Trophoblast cell (in vitro differentiated cells and primary cell): ENCODE data around the gene DMXL1.

Experiments
- DNase-seq, 2 donors: peaks; one replicate each; pipeline ENCODE4 v3.0.0-alpha.2; 2016
- H2AFZ ChIP-seq: 2 replicates; pipeline ENCODE4 v1.6.1; 2013; ENCODE audit warnings: low read length, moderate library complexity, mild to moderate bottlenecking; ENCODE audit not compliant: insufficient read depth, poor library complexity
- H2AK5ac ChIP-seq: 2 replicates; pipeline ENCODE4 v1.6.1; 2013; ENCODE audit warnings: mild to moderate bottlenecking, low read length
- H2BK120ac ChIP-seq: 2 replicates; pipeline ENCODE4 v1.6.1; 2013; ENCODE audit warnings: low read length, mild to moderate bottlenecking, moderate library complexity; ENCODE audit not compliant: insufficient read depth, poor library complexity
- H2BK12ac ChIP-seq: 2 replicates; pipeline ENCODE4 v1.6.1; 2013; ENCODE audit warnings: mild to moderate bottlenecking, low read length, moderate library complexity
- H2BK5ac ChIP-seq: 2 replicates; pipeline ENCODE4 v1.6.1; 2013; ENCODE audit warnings: low read length, low read depth, moderate library complexity, mild to moderate bottlenecking; ENCODE audit not compliant: poor library complexity
- H3K14ac ChIP-seq: 2 replicates; pipeline ENCODE4 v1.6.1; 2013; ENCODE audit warnings: mild to moderate bottlenecking, low read length
- H3K18ac ChIP-seq: 2 replicates; pipeline ENCODE4 v1.6.1; 2013; ENCODE audit warnings: mild to moderate bottlenecking, low read length
- H3K23ac ChIP-seq: 2 replicates; pipeline ENCODE4 v1.6.1; 2013; ENCODE audit warnings: low read length
- H3K27ac ChIP-seq: 2 replicates; pipeline ENCODE4 v1.5.1; 2013; ENCODE audit warnings: low read depth, mild to moderate bottlenecking, inconsistent platforms, low read length, moderate library complexity
- H3K27me3 ChIP-seq: 2 replicates; pipeline ENCODE4 v1.6.1; 2013; ENCODE audit warnings: inconsistent platforms, mild to moderate bottlenecking, low read length, moderate library complexity; ENCODE audit not compliant: insufficient read depth
- H3K36me3 ChIP-seq, 2 experiments: 1 replicate in 1 of 2; 2 replicates in 1 of 2; pipeline ENCODE4 v1.6.1; 2013; ENCODE audit warnings: low read length in 2 of 2, mild to moderate bottlenecking in 2 of 2, moderate library complexity in 1 of 2; ENCODE audit not compliant: insufficient read depth in 2 of 2, control insufficient read depth in 1 of 2
- H3K4ac ChIP-seq: 2 replicates; pipeline ENCODE4 v1.6.1; 2013; ENCODE audit warnings: low read depth, mild to moderate bottlenecking, low read length, moderate library complexity
- H3K4me1 ChIP-seq, 2 experiments: 1 replicate in 1 of 2; 2 replicates in 1 of 2; pipeline ENCODE4 v1.6.1; 2013; ENCODE audit warnings: low read length in 2 of 2, mild to moderate bottlenecking in 2 of 2, moderate library complexity in 1 of 2; ENCODE audit not compliant: insufficient read depth in 2 of 2, control insufficient read depth in 1 of 2
- H3K4me2 ChIP-seq: 2 replicates; pipeline ENCODE4 v1.6.1; 2013; ENCODE audit warnings: inconsistent platforms, mild to moderate bottlenecking, low read length, moderate library complexity
- H3K4me3 ChIP-seq: 2 replicates; pipeline ENCODE4 v1.5.1; 2013; ENCODE audit warnings: mild to moderate bottlenecking, low read depth, low read length, inconsistent platforms
- H3K79me1 ChIP-seq: one replicate; pipeline ENCODE4 v1.6.1; 2013; ENCODE audit warnings: low read length
- H3K79me2 ChIP-seq: 2 replicates; pipeline ENCODE4 v1.6.1; 2013; ENCODE audit warnings: low read length, mild to moderate bottlenecking; ENCODE audit not compliant: control insufficient read depth, insufficient read depth, poor library complexity
- H3K9ac ChIP-seq: 2 replicates; pipeline ENCODE4 v1.6.1; 2013; ENCODE audit warnings: mild to moderate bottlenecking, low read length
- H3K9me3 ChIP-seq: 2 replicates; pipeline ENCODE4 v1.6.1; 2013; ENCODE audit warnings: low read depth, mild to moderate bottlenecking, control low read depth, inconsistent platforms, low read length; ENCODE audit not compliant: insufficient read depth
- H4K12ac ChIP-seq: 2 replicates; pipeline ENCODE4 v1.6.1; 2013; ENCODE audit warnings: low read depth, mild to moderate bottlenecking, low read length, moderate library complexity
- H4K8ac ChIP-seq: 2 replicates; pipeline ENCODE4 v1.6.1; 2013; ENCODE audit warnings: low read depth, mild to moderate bottlenecking, low read length, moderate library complexity
- H4K91ac ChIP-seq: one replicate; pipeline ENCODE4 v1.6.1; 2013; ENCODE audit warnings: low read depth, mild to moderate bottlenecking, low read length, moderate library complexity
- WGBS: extraction: QIAGEN DNeasy Blood & Tissue Kit; methylation state at CpG from one replicate; pipeline ENCODE4 v1.1.7; 2013; ENCODE audit warnings: missing lambda C conversion rate; ENCODE audit not compliant: insufficient read length, insufficient coverage; ENCODE audit errors: extremely low coverage; 5-methylcytosine and 5-hydroxymethylcytosine counted together

The DMXL1 gene

DNA sequence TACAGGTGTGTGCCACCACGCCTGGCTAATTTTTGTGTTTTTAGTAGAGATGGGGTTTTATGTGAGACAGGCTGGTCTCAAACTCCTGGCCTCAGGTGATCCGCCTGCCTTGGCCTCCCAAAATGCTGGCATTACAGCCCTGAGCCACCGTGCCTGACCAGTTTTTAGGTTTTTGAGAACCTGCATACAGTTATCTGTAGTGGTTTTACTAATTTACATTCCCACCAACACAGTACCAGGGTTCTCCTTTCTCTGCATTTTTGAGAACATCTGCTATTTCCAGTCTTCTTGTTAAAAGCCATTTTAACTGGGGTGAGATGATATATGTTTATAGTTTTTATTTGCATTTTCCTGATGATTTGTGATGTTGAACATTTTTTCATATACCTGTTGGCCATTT, 12.8 kb downstream of the DMXL1 start:
- Histone ChIP-seq H2BK5ac (no peak overlapping the region), H3K4me1 (no peaks in the 10 kb centered on the region), H4K91ac (no peak overlapping the region), H3K4me3 (no peak overlapping the region), H3K4me2 (no peak overlapping the region), H3K9ac (no peak overlapping the region), H2AFZ (no peak overlapping the region), H3K9me3 (no peaks in the 10 kb centered on the region), H4K8ac (no peak overlapping the region), H2BK120ac (no peak overlapping the region), H3K79me1 (no peaks in the 10 kb centered on the region), H3K23ac (no peak overlapping the region), H3K36me3 (no peaks in the 10 kb centered on the region), H3K27ac (no peak overlapping the region), H3K18ac (no peak overlapping the region), H2BK12ac (no peak overlapping the region), H2AK5ac (no peak overlapping the region), H3K4ac (no peak overlapping the region), H4K12ac (no peak overlapping the region), H3K14ac (no peak overlapping the region), H3K79me2 (no peaks in the 10 kb centered on the region), H3K27me3 (no peaks in the 10 kb centered on the region)
- WGBS, result no CpG with 5 or more reads among the region's 3 CpGs
- DNase-seq, result no peak

DNA sequence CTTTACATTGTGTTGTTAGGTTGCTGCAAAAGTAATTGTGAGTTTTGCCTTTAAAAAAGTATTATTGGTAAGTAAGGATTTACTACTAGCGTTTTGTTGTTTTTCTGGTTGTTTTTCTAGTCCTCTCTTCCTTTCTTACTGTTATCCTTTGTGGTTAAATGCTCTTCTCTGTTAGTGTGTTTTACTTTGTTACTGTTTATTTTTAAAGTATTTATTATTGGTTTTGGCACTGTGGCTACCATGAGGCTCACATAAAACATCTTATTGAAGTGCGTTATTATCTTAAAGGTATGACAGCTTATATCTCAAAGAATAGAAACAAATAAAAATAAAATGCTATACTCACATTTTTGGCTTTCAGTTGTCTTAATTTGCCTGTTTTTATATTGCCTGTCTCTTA, 17.6 kb downstream of the DMXL1 start:
- no peak overlapping the region for H4K12ac ChIP-seq
- H4K91ac ChIP-seq, result no peak overlapping the region
- no peak overlapping the region for H2AK5ac ChIP-seq
- H4K8ac ChIP-seq, result no peak overlapping the region
- H2BK120ac ChIP-seq, result no peak overlapping the region
- DNase-seq, result no peak
- H3K18ac ChIP-seq, result no peak overlapping the region
- no peak overlapping the region for H2AFZ ChIP-seq
- no peak overlapping the region for H3K23ac ChIP-seq
- H3K9me3 ChIP-seq, result no peaks in the 10 kb centered on the region
- no peaks in the 10 kb centered on the region for H3K79me1 ChIP-seq
- no CpG with 5 or more reads among the region's 2 CpGs for WGBS
- H3K4me2 ChIP-seq, result no peak overlapping the region
- no peak overlapping the region for H2BK12ac ChIP-seq
- H3K36me3 ChIP-seq, result no peaks in the 10 kb centered on the region
- no peak overlapping the region for H3K4ac ChIP-seq
- no peak overlapping the region for H3K4me3 ChIP-seq
- H3K14ac ChIP-seq, result no peak overlapping the region
- H3K9ac ChIP-seq, result no peak overlapping the region
- H3K27me3 ChIP-seq, result no peaks in the 10 kb centered on the region
- H3K27ac ChIP-seq, result no peak overlapping the region
- H3K4me1 ChIP-seq, result no peaks in the 10 kb centered on the region
- H3K79me2 ChIP-seq, result no peaks in the 10 kb centered on the region
- H2BK5ac ChIP-seq, result no peak overlapping the region

DNA sequence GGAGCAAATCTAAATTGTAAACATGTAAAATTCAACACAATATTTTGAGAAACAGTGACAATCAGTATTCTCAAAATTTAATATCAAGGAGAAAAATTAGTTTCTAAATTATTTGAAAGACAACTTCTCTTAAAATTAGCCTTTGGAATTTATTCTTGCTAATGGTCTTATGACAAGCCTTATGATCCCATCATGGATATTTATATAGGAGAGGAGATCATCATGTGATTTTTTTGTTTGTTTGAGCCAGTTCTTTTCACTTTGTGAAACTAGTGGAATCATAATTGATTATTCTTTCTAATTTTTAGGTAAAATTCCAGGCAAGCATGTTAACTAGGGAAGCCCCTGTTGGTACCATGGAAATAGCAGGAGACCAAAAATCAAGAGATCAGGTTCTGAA, 24.7 kb downstream of the DMXL1 start:
- Histone ChIP-seq H3K4me3 (no peak overlapping the region), H3K36me3 (no peaks in the 10 kb centered on the region), H3K27me3 (no peaks in the 10 kb centered on the region), H3K9ac (no peak overlapping the region), H4K91ac (no peak overlapping the region), H3K4me2 (no peak overlapping the region), H2AFZ (no peak overlapping the region), H3K18ac (no peak overlapping the region), H2BK120ac (no peak overlapping the region), H2BK5ac (no peak overlapping the region), H3K23ac (no peak overlapping the region), H3K27ac (no peak overlapping the region), H3K4ac (no peak overlapping the region), H2BK12ac (no peak overlapping the region), H2AK5ac (no peak overlapping the region), H4K8ac (no peak overlapping the region), H3K9me3 (no peaks in the 10 kb centered on the region), H3K4me1 (no peaks in the 10 kb centered on the region), H3K79me1 (no peaks in the 10 kb centered on the region), H3K79me2 (no peaks in the 10 kb centered on the region), H3K14ac (no peak overlapping the region), H4K12ac (no peak overlapping the region)
- no peak for DNase-seq

DNA sequence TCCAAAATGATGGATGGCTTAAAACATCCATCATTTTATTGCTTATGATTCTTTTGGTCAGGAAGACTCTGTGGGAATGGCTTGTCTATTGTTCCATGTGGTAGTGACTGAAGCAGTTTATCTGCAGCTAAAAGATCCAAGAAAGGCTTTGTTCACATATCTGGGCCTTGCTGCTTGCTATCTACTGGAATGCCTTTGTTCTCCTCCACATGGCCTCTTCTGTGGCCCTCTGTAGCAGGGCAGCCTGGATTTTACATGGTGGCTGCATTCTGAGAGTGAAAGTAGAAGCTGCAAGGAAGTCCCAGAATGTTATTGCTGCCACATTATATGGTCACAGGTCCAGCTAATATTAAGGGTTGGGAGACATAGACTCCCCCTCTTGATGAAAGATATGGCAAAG, 35.1 kb downstream of the DMXL1 start:
- H3K27ac ChIP-seq, result no peak overlapping the region
- no peak overlapping the region for H3K4me3 ChIP-seq
- no peaks in the 10 kb centered on the region for H3K79me2 ChIP-seq
- H4K8ac ChIP-seq, result no peak overlapping the region
- no peaks in the 10 kb centered on the region for H3K27me3 ChIP-seq
- no peak overlapping the region for H2BK120ac ChIP-seq
- H3K36me3 ChIP-seq, result peaks cover 0 to 5% of the 10 kb centered on the region in 2 experiments
- DNase-seq, result no peak
- H4K12ac ChIP-seq, result no peak overlapping the region
- no peaks in the 10 kb centered on the region for H3K4me1 ChIP-seq
- no peak overlapping the region for H3K14ac ChIP-seq
- no peak overlapping the region for H2AFZ ChIP-seq
- no peak overlapping the region for H3K9ac ChIP-seq
- H3K4me2 ChIP-seq, result no peak overlapping the region
- H3K4ac ChIP-seq, result no peak overlapping the region
- H3K23ac ChIP-seq, result no peak overlapping the region
- no peak overlapping the region for H3K18ac ChIP-seq
- no peak overlapping the region for H2AK5ac ChIP-seq
- H4K91ac ChIP-seq, result no peak overlapping the region
- no peak overlapping the region for H2BK5ac ChIP-seq
- H3K9me3 ChIP-seq, result no peaks in the 10 kb centered on the region
- H2BK12ac ChIP-seq, result no peak overlapping the region
- H3K79me1 ChIP-seq, result no peaks in the 10 kb centered on the region

DNA sequence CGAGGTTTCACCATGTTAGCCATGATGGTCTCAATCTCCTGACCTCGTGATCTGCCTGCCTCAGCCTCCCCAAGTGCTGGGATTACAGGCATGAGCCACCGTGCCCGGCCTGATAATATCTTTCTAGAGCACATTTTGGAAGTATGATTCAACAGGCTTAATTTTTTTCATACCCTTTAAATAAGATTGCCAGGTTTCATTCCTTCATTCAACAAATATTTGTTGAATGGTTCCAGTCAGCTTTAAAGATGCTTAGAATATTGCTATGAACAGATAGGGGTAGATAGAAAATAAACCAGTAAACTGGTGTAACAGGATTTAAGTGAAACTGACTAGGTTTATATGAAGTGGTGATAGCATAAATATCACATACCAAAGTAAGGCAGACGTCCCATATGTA, 41.3 kb downstream of the DMXL1 start:
- no peak overlapping the region for H3K27ac ChIP-seq
- no peaks in the 10 kb centered on the region for H3K4me1 ChIP-seq
- H3K79me2 ChIP-seq, result no peaks in the 10 kb centered on the region
- no peak overlapping the region for H2BK12ac ChIP-seq
- H3K9me3 ChIP-seq, result no peaks in the 10 kb centered on the region
- no peak overlapping the region for H3K4me2 ChIP-seq
- peak; percentile 81 to 94 for DNase-seq
- no peak overlapping the region for H3K23ac ChIP-seq
- no peak overlapping the region for H3K4me3 ChIP-seq
- no peak overlapping the region for H2AFZ ChIP-seq
- no peak overlapping the region for H4K12ac ChIP-seq
- H3K14ac ChIP-seq, result no peak overlapping the region
- no peaks in the 10 kb centered on the region for H3K79me1 ChIP-seq
- no peak overlapping the region for H3K9ac ChIP-seq
- H4K91ac ChIP-seq, result no peak overlapping the region
- H3K4ac ChIP-seq, result no peak overlapping the region
- no peaks in the 10 kb centered on the region for H3K27me3 ChIP-seq
- H2BK120ac ChIP-seq, result no peak overlapping the region
- H3K36me3 ChIP-seq, result peaks cover 1 to 5% of the 10 kb centered on the region in 2 experiments
- no CpG with 5 or more reads among the region's 5 CpGs for WGBS
- no peak overlapping the region for H2AK5ac ChIP-seq
- H2BK5ac ChIP-seq, result no peak overlapping the region
- H3K18ac ChIP-seq, result no peak overlapping the region
- H4K8ac ChIP-seq, result no peak overlapping the region
